HG03135 (cell line): ENCODE results near the gene CCDC88C.

Experiments used
- ATAC-seq: cut with Tn5 transposase; IDR thresholded peaks from one replicate; pipeline ENCODE4 v1.9.1; 2021; ENCODE audit warnings: mild to moderate bottlenecking, moderate library complexity; ENCODE audit not compliant: unreplicated experiment

Gene CCDC88C

GRCh38 chr14:91380610-91381371, 36.8 kb downstream of the CCDC88C start:
- no peak for ATAC-seq

- no peak for ATAC-seq
These were observed 37.5 kb downstream of the CCDC88C start for GRCh38 chr14:91380123-91380522.

GRCh38 chr14:91379579-91379932, 38.1 kb downstream of the CCDC88C start:
- no peak for ATAC-seq

- no peak for ATAC-seq
These were observed 38.6 kb downstream of the CCDC88C start for GRCh38 chr14:91378930-91379578.

- no peak for ATAC-seq
These were observed 39.6 kb downstream of the CCDC88C start for GRCh38 chr14:91377700-91378652.

GRCh38 chr14:91376547-91377477, 40.8 kb downstream of the CCDC88C start:
- no peak for ATAC-seq

GRCh38 chr14:91375720-91376452, 41.7 kb downstream of the CCDC88C start:
- ATAC-seq, result no peak

GRCh38 chr14:91374879-91375702, 42.5 kb downstream of the CCDC88C start:
- ATAC-seq, result no peak

GRCh38 chr14:91374287-91374878, 43.2 kb downstream of the CCDC88C start:
- no peak for ATAC-seq

GRCh38 chr14:91373591-91374254, 43.9 kb downstream of the CCDC88C start:
- peak; percentile 64 for ATAC-seq

- ATAC-seq, result no peak
These were observed 44.7 kb downstream of the CCDC88C start for GRCh38 chr14:91372671-91373495.

- no peak for ATAC-seq
These were observed 45.6 kb downstream of the CCDC88C start for GRCh38 chr14:91371990-91372375.

- ATAC-seq, result no peak
These were observed 46.3 kb downstream of the CCDC88C start for GRCh38 chr14:91371011-91371989.

GRCh38 chr14:91369628-91370445, 47.8 kb downstream of the CCDC88C start:
- ATAC-seq, result no peak

GRCh38 chr14:91368776-91369416, 48.7 kb downstream of the CCDC88C start:
- no peak for ATAC-seq
